NCI-H345 (cell line): ENCODE measurements around the gene FHIP2A.

ENCODE experiments used
- DNase-seq: peaks from one replicate; lab custom pipeline; 2025; lab: John Stamatoyannopoulos, UW

FHIP2A gene

DNA sequence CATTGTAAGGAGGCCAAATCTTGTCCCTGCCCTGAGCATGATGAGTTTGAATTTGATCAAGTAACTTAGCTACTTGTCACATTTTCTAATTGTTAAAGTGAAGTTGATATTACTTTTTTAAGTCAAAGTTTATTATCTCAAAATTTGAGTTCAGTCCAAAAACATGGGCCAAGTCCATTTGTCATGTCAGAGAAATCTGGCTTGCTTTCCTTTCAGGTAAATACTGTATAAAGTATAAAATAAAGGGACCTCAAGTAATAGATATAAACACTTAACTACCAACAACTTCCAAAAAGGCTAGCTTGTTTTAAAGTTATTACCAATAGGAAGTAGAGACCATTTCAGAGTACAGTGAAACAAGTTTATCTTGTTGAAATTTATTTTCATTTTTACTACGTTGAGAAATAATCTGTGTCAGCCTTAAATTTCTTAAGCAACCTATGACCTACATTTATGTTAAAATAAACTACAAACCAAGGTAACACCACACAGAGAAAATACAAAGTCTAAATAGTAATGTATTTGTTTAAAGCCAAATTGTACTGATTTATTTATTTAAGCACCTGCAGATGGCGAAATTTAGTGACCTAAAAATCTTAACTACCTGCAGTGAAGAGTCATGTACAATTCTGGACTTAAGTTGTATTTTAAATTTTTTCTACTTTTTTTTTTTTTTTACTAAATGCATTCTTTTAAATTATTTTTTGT lies 36.5 kb downstream of the FHIP2A start:
- no peak for DNase-seq

DNA sequence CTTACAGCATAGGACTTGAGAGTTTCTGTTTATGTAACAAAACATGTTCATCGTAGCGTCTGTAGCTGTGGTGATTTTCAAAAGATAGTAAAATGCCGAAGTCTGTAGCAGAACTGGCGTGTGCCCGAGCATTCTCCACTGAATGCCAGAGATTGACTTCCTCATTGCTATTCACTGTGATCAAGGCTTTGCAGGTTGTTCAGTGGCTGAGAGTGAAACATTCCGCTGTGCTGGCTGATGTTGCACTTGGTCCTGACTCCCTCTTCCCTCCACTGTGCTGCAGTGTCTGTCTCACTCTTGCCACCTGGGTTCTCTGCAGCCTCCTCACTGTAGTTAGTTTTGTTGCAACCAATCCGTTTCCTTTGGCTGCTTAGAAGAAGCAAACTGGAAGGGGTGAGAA lies 37.6 kb downstream of the FHIP2A start:
- DNase-seq: no peak

DNA sequence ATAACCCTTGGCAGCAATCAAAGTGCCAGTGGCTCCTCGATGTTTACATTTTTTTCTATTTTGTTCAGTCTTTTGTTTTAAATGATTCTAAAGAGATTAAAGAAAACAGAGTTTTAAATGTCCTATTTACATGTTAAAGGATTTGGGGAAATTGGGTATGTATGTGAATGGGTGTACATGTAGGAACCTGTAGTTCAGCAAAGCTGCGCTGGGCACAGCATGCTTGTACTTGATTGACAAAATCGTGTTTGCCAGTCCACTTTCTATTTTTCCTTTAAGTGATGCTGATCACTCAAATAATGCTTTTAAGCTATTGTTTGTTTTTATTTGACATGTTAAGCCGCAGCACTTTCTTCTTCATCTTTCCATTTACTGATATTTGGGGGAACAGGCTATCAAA lies 40.9 kb downstream of the FHIP2A start:
- DNase-seq: no peak

DNA sequence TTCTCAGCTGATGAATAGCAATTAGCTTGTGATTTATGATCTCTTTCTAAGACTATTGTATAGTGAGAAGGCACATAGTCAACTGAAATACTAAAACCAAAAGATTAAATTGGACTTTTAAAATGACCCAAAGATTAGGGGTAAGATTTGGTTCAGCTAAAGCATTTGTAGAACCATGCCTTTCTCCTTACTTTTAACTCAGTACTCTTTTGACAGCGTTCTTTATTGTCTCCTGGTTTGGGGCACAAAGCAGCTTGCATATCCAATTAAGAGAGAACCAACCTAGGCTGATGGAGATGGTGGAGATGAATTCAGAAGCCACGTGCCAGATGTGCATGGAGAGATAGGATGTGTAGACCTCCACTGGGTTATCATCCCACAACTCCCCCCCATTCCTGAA lies 45.8 kb downstream of the FHIP2A start:
- no peak for DNase-seq

DNA sequence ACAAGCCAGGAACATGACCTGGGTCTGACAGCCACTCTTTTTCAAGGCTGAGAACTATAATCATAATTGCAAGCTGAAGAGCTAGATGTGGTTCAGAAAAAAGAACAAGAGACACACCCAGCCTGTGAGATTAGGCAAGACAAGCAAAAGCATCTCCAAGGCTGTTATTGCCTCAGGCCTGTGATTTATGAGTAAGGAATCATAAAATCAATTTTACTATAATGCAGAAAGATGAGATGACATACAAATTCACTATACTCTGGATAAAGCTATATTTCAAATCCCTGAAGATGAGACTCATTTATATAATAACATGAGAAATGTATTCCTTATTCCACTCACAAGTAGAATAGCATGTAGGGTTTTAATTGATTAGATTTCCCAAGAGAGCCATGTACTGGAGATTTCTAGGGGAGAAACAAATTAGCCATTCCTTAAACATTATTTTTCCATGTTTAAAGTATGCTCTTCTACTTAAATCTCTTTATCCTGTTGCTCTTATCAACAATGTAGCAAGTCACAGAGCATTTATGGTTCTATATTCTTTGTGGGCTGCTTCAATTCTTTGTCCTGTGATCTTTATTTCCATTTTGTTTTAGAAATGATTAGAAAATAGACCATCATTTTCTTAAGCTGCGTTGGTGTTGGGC lies 47.4 kb downstream of the FHIP2A start:
- no peak for DNase-seq

DNA sequence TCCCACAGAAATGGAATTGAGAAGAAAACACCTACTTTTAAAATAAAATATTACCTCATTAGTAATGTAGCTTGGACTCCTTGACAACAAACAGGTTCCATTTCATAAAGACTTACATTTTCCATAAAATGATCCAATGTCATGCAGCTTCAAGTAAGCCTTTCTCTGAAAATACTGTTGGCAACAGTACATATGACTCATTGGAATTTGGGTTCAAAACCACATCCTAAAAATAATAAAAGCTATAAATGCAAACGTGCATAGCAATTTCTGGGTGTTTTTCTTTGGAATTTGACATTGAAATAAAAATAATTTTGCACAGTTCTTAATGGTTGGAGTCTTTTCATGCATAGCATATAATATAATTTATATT lies 47.9 kb downstream of the FHIP2A start:
- DNase-seq: no peak

DNA sequence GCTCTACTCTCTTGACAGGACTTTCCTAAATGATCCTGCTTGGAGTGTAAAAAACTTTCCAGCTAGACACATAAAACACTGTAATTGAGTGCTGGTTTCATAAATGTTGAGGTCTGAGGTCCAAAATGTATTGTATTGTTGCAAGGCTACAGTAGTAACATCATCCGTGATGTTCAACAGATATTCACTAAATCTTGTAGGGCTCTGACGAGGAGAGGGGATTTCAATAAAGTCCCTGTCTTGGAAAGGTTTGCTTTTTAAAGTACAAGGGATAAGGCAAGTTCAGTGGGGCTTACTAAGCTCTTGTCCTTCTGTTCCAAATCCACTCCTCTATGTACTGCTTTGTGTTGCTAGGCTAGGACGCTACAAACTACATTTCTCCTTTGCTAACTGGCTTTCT lies 48.9 kb downstream of the FHIP2A start:
- no peak for DNase-seq

DNA sequence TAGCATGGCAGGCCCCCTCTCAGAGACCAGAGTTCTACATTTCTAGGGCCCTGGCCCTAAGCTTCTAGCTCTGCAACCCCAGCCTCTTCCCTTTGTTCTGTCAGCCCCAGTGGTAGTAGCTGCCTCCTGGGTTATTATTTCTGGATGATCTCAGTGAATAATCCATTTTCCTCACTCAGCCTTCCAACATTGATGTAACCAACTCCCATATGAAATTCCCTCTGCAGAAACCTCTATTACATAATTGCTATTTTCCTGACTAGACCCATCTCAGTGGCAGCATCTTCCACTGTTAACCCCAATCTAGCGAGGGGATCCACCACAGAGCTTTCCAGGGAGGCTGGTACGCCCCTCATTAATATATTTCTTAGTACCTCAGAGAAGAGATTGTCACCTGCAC lies 49.8 kb downstream of the FHIP2A start:
- no peak for DNase-seq
